Chondrocyte (in vitro differentiated cells): ENCODE results near the gene VWA1. TPM values are rescaled to one million over a fixed set of nuclear protein-coding genes. Genes with fewer than 3 reads are reported as not detected.
A peak's percentile ranks its signal among the peaks of the same experiment; 100 is the strongest.

ENCODE experiments used
- DNase-seq: peaks from one replicate; pipeline ENCODE4 v3.0.0; 2021; ENCODE audit warnings: mixed read lengths, low spot score
- H3K27ac Mint-ChIP-seq: one replicate; pipeline ENCODE4 v1.8.0; 2021; ENCODE audit warnings: mild to moderate bottlenecking, moderate library complexity, mixed read lengths; ENCODE audit not compliant: unreplicated experiment
- H3K27me3 Mint-ChIP-seq: 2 replicates; pipeline ENCODE4 v1.8.0; 2021; ENCODE audit warnings: low read depth, mixed read lengths
- H3K36me3 Mint-ChIP-seq: 2 replicates; pipeline ENCODE4 v1.8.0; 2021; ENCODE audit warnings: low read depth, mixed read lengths
- H3K4me1 Mint-ChIP-seq: 2 replicates; pipeline ENCODE4 v1.8.0; 2021; ENCODE audit warnings: low read depth, mild to moderate bottlenecking, mixed read lengths
- H3K4me3 Mint-ChIP-seq: one replicate; pipeline ENCODE4 v1.8.0; 2021; ENCODE audit warnings: mild to moderate bottlenecking, moderate library complexity, mixed read lengths; ENCODE audit not compliant: unreplicated experiment
- H3K9me3 Mint-ChIP-seq: 2 replicates; pipeline ENCODE4 v1.8.0; 2021; ENCODE audit warnings: low read depth, mixed read lengths
- CTCF ChIP-seq: fragments of 200-600 bp; sonication (generic); IDR thresholded peaks from 2 replicates; pipeline ENCODE4 v1.5.0; 2021; ENCODE audit warnings: antibody characterized with exemption, mild to moderate bottlenecking, moderate library complexity
- total RNA-seq: library from RNA; stranded (reverse); gene quantifications from 3 replicates; pipeline ENCODE4 v1.2.1, GENCODE V29; 2021

The VWA1 gene
- total RNA-seq, 1 donor from 2014 or later: 24.3 TPM

- H3K9me3 Mint-ChIP-seq: no peaks in the 10 kb centered on the region
- no peak for DNase-seq
- H3K4me3 Mint-ChIP-seq: no peak overlapping the region
- peak overlapping the region; percentile 36 for H3K27ac Mint-ChIP-seq
- no peak for TF ChIP-seq CTCF
- H3K36me3 Mint-ChIP-seq: no peaks in the 10 kb centered on the region
- no peaks in the 10 kb centered on the region for H3K27me3 Mint-ChIP-seq
- H3K4me1 Mint-ChIP-seq: peaks cover 43% of the 10 kb centered on the region
Observed at GRCh38 chr1:1430992-1431844, 4.3 kb upstream of the VWA1 start.

DNA sequence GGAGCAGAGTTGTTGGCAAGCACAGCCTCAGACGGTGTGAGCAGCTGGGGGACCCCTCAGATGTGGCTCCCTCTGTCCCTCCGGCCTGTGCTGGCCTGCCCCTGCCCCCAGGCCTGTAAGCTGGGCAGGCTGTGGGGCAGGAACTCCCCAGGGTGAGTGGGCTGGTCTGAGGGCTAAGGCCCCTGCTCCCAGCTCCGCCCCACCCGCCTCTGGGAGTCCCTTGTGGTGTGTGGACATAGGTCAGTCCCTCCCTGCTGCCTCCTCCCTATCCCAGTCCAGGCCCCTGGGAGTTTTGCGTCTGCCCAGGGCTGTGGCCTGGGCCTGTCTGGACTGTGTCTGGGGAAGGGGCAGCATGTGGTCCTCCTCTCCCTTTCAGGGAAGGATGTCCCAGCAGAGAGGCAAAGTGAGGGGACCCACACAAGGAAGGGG lies 3.6 kb upstream of the VWA1 start:
- no peaks in the 10 kb centered on the region for H3K9me3 Mint-ChIP-seq
- no peak for TF ChIP-seq CTCF
- H3K27me3 Mint-ChIP-seq: no peaks in the 10 kb centered on the region
- peaks cover 43% of the 10 kb centered on the region for H3K4me1 Mint-ChIP-seq
- no peaks in the 10 kb centered on the region for H3K36me3 Mint-ChIP-seq
- peak overlapping the region; percentile 75 for H3K27ac Mint-ChIP-seq
- H3K4me3 Mint-ChIP-seq: no peak overlapping the region
- DNase-seq: peak; percentile 86

GRCh38 chr1:1432274-1432950 lies 3.1 kb upstream of the VWA1 start:
- Mint-ChIP-seq H3K36me3 (no peaks in the 10 kb centered on the region), H3K4me3 (no peak overlapping the region), H3K9me3 (no peaks in the 10 kb centered on the region), H3K4me1 (peaks cover 43% of the 10 kb centered on the region), H3K27me3 (no peaks in the 10 kb centered on the region), H3K27ac (peak overlapping the region; percentile 75)
- TF ChIP-seq CTCF: no peak
- peak; percentile 88 for DNase-seq

GRCh38 chr1:1432951-1433803 lies 2.3 kb upstream of the VWA1 start:
- no peak for TF ChIP-seq CTCF
- Mint-ChIP-seq H3K27me3 (no peaks in the 10 kb centered on the region), H3K4me1 (peaks cover 43% of the 10 kb centered on the region), H3K27ac (peak overlapping the region; percentile 59), H3K4me3 (no peak overlapping the region), H3K9me3 (no peaks in the 10 kb centered on the region), H3K36me3 (no peaks in the 10 kb centered on the region)
- DNase-seq: peak; percentile 91

DNA sequence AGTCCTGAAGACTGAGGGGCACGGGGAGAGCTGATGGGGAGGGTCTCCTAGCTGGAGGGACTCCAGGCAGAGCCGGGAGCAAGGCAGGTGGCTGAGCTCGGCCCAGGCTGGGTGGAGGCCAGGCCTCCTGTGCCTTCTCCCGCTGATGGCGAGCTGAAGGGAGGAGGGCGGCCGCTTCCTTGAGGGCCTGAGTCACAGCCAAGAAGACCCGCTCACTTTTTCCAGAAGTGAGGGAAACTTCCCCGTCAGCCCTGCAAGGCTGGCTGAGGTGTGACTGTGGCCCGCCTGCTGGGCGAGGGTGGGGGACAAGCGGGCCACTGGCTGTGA lies 1.7 kb upstream of the VWA1 start:
- H3K4me3 Mint-ChIP-seq: no peak overlapping the region
- TF ChIP-seq CTCF: no peak
- no peaks in the 10 kb centered on the region for H3K9me3 Mint-ChIP-seq
- peak overlapping the region; percentile 59 for H3K27ac Mint-ChIP-seq
- H3K36me3 Mint-ChIP-seq: no peaks in the 10 kb centered on the region
- no peak for DNase-seq
- H3K27me3 Mint-ChIP-seq: no peaks in the 10 kb centered on the region
- peaks cover 43% of the 10 kb centered on the region for H3K4me1 Mint-ChIP-seq
